ENCODE measurements around the gene CCDC149. TPM values are rescaled to one million over a fixed set of nuclear protein-coding genes. Genes with fewer than 3 reads are reported as not detected.

The CCDC149 gene
- total RNA-seq, 4 donors from 2014 or later = 21.9 to 38.7 (median 34.0) TPM

DNA sequence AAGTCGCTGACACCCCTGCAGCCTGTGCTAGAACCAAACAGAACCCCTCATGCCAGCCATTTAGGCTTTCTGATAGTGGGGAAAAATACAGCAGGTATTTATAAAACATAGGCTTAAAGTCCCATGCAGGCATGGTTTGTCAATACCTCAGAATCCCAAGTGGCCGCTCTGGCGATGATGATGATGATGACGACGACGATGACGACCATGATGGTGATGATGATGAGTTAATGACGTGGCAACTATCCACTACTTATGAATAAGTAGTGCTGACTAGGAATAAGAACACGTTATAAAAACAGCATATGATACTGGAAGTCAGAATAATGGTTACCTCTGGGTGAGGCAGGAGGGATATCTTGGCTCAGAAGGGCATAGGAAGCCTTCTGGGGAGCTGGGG lies 18.0 kb downstream of the CCDC149 start:
- Histone ChIP-seq H3K27ac (no peak overlapping the region), H3K36me3 (peaks cover 0 to 36% of the 10 kb centered on the region in 2 donors), H3K4me3 (no peak overlapping the region), H3K9me3 (no peaks in the 10 kb centered on the region), H3K27me3 (no peaks in the 10 kb centered on the region), H3K4me1 (peaks cover 0 to 35% (median 0%) of the 10 kb centered on the region in 3 donors)
- TF ChIP-seq, protein P1, sequence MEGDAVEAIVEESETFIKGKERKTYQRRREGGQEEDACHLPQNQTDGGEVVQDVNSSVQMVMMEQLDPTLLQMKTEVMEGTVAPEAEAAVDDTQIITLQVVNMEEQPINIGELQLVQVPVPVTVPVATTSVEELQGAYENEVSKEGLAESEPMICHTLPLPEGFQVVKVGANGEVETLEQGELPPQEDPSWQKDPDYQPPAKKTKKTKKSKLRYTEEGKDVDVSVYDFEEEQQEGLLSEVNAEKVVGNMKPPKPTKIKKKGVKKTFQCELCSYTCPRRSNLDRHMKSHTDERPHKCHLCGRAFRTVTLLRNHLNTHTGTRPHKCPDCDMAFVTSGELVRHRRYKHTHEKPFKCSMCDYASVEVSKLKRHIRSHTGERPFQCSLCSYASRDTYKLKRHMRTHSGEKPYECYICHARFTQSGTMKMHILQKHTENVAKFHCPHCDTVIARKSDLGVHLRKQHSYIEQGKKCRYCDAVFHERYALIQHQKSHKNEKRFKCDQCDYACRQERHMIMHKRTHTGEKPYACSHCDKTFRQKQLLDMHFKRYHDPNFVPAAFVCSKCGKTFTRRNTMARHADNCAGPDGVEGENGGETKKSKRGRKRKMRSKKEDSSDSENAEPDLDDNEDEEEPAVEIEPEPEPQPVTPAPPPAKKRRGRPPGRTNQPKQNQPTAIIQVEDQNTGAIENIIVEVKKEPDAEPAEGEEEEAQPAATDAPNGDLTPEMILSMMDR (IDR thresholded peaks at IDR 0.05) = no peak
- TF ChIP-seq POLR2A (IDR thresholded peaks at IDR 0.05) (no peak), EP300 (IDR thresholded peaks at IDR 0.05) (no peak), POLR2AphosphoS5 (IDR thresholded peaks at IDR 0.05) (no peak)
- ATAC-seq = no peak
- 86 to 97% methylated on average over 8 to 9 of the region's 9 CpGs for WGBS, 2 donors (ENCODE audit: low coverage in 1 of 2)

DNA sequence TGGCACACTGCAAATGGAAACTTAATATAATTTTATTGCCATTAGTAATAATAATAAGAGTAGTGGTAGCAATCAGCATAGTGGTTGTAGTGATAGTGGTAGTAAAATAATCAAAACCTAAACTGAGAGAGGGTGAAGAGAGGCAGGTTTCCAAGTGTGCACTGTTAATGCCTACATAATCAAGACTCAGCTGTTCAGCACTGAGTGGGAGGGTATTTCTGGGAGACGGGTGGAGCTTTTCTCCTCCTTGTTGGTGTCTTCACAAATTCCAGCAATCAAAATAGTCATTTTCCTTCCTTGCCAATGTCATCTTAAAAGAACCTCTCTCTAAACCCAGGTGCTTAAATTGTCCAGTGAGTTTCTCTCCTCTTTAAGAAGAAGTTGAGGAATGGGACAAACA lies 18.6 kb downstream of the CCDC149 start:
- H3K27me3 ChIP-seq = no peaks in the 10 kb centered on the region
- TF ChIP-seq POLR2AphosphoS5 (IDR thresholded peaks at IDR 0.05) = no peak
- TF ChIP-seq, protein P1 (IDR thresholded peaks at IDR 0.05) = no peak
- no peak for TF ChIP-seq POLR2A (IDR thresholded peaks at IDR 0.05)
- TF ChIP-seq EP300 (IDR thresholded peaks at IDR 0.05) = no peak
- H3K27ac ChIP-seq = no peak overlapping the region
- 14 to 70% methylated on average over 1 of the region's 1 CpG for WGBS, 2 donors (ENCODE audit: low coverage in 1 of 2)
- no peak for ATAC-seq
- peaks cover 0 to 35% (median 0%) of the 10 kb centered on the region in 3 donors for H3K4me1 ChIP-seq
- H3K36me3 ChIP-seq = peaks cover 0 to 37% of the 10 kb centered on the region in 2 donors
- no peaks in the 10 kb centered on the region for H3K9me3 ChIP-seq
- no peak overlapping the region for H3K4me3 ChIP-seq

DNA sequence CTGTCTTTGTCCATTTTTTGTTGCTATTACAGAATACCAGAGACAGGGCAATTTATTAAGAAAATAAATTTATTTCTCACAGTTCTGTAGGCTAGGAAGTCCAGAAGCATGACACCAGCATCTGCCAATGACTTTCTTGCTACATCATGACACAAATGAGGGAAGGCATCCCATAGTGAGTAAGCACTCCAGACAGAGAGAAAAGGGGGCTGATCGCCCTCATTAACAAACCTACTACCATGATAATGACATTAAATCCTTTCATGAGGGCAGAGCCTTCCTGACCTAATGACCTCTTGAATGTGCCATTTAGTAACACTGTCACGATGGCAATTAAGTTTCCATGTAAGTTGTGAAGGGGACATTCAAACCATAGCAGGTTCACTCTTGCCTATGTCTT lies 20.1 kb downstream of the CCDC149 start:
- Histone ChIP-seq H3K36me3 (peaks cover 0 to 39% of the 10 kb centered on the region in 2 donors), H3K9me3 (no peaks in the 10 kb centered on the region), H3K4me1 (peaks cover 0 to 24% (median 0%) of the 10 kb centered on the region in 3 donors), H3K27ac (no peak overlapping the region), H3K27me3 (no peaks in the 10 kb centered on the region), H3K4me3 (no peak overlapping the region)
- TF ChIP-seq, protein P1 (IDR thresholded peaks at IDR 0.05) = no peak
- no peak for TF ChIP-seq EP300 (IDR thresholded peaks at IDR 0.05)
- TF ChIP-seq POLR2A (IDR thresholded peaks at IDR 0.05) = no peak
- no peak for TF ChIP-seq POLR2AphosphoS5 (IDR thresholded peaks at IDR 0.05)
- ATAC-seq = no peak
- 83% methylated on average over 2 of the region's 2 CpGs; no CpG with 5 or more reads in 1 of the 2 donors for WGBS, 2 donors (ENCODE audit: low coverage in 1 of 2)

DNA sequence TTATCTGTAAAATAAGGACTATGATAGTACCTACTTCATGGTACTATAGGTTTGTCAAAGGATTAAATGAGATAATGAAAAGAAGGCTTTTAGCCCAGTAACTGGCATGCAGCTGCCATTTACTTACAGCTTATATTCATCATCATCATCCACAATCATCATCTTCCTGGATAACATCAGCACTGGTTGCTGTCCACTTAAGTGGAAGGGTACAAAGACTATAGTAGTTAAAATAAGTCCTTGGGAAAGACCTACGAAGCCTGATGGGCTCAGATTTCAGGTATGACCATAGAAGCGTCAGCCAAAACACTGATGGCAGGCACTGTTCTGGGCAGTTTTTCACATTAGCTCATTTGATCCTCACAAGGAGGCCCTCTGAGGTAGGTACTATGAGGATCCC lies 20.6 kb downstream of the CCDC149 start:
- H3K27me3 ChIP-seq = no peaks in the 10 kb centered on the region
- TF ChIP-seq POLR2A (IDR thresholded peaks at IDR 0.05) = no peak
- TF ChIP-seq POLR2AphosphoS5 (IDR thresholded peaks at IDR 0.05) = no peak
- TF ChIP-seq, protein P1 (IDR thresholded peaks at IDR 0.05) = no peak
- TF ChIP-seq EP300 (IDR thresholded peaks at IDR 0.05) = no peak
- H3K4me3 ChIP-seq = no peak overlapping the region
- peaks cover 0 to 21% (median 0%) of the 10 kb centered on the region in 3 donors for H3K4me1 ChIP-seq
- peaks cover 0 to 39% of the 10 kb centered on the region in 2 donors for H3K36me3 ChIP-seq
- no peak for ATAC-seq
- WGBS, 2 donors (ENCODE audit: low coverage in 1 of 2) = 96% methylated on average over 2 of the region's 2 CpGs; no CpG with 5 or more reads in 1 of the 2 donors
- H3K9me3 ChIP-seq = no peaks in the 10 kb centered on the region
- H3K27ac ChIP-seq = no peak overlapping the region

DNA sequence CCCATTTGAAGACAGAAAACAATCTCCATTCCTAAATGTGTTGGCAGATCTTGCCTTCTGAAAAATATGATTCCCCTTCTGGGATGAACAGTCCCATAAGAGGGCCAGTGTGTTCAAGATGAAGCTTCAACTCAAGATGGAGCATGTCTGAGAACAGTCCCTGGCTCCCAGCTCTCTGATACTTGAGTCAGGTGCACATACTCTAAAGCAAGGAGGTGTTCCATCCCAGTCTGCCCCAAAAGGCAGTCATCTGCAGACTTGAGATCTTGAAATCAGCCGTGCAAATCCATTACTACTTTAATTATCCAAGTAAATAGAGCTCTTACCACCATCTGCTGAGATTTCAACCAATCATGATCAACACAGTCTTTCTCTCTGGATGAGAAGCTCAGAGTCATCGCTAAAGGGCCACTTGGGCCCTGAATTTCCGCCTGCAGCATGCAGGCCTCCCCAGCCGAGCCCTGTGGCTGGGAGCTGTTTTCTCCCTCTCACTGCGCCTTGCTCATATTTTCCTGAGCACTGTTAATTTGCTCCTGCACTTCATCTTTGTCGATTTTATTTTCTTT lies 22.2 kb downstream of the CCDC149 start:
- H3K9me3 ChIP-seq = no peaks in the 10 kb centered on the region
- ATAC-seq = no peak
- no peak overlapping the region for H3K4me3 ChIP-seq
- 95 to 100% methylated on average over 5 to 6 of the region's 6 CpGs for WGBS, 2 donors (ENCODE audit: low coverage in 1 of 2)
- TF ChIP-seq POLR2A (IDR thresholded peaks at IDR 0.05) (no peak), POLR2AphosphoS5 (IDR thresholded peaks at IDR 0.05) (no peak), EP300 (IDR thresholded peaks at IDR 0.05) (no peak)
- TF ChIP-seq, protein P1 (IDR thresholded peaks at IDR 0.05) = no peak
- H3K36me3 ChIP-seq = peaks cover 0 to 35% of the 10 kb centered on the region in 2 donors
- H3K27ac ChIP-seq = no peak overlapping the region
- no peaks in the 10 kb centered on the region for H3K27me3 ChIP-seq
- peaks cover 0 to 12% (median 0%) of the 10 kb centered on the region in 3 donors for H3K4me1 ChIP-seq

Measured in gastroesophageal sphincter (tissue), 4 donors.